NB4 (cell line): ENCODE data around the gene ERBB4.

ENCODE experiments used
- DNase-seq: peaks from one replicate; pipeline ENCODE4 v3.0.0; 2010; ENCODE audit warnings: low read depth
- H3K4me3 ChIP-seq: one replicate; pipeline ENCODE4 v1.5.1; 2011; ENCODE audit warnings: mild to moderate bottlenecking, low read depth, low read length, moderate library complexity
- CTCF ChIP-seq: IDR thresholded peaks from one replicate; pipeline ENCODE4 v1.5.1; 2012; ENCODE audit warnings: low read depth, low read length
- MAX ChIP-seq: IDR thresholded peaks from 2 replicates; pipeline ENCODE4 v1.6.1; 2011; ENCODE audit warnings: low read depth, low read length
- MYC ChIP-seq: IDR thresholded peaks from 2 replicates; pipeline ENCODE4 v1.6.1; 2011; ENCODE audit warnings: low read depth, low read length
- POLR2A ChIP-seq: IDR thresholded peaks from 2 replicates; pipeline ENCODE4 v1.6.1; 2011; ENCODE audit warnings: mild to moderate bottlenecking; ENCODE audit not compliant: insufficient read length; ENCODE audit errors: extremely low read depth

The ERBB4 gene

GRCh38 chr2:212537726-212538304, 787 bp downstream of the ERBB4 start:
- H3K4me3 ChIP-seq, result no peak overlapping the region
- TF ChIP-seq MAX (no peak), POLR2A (no peak), CTCF (no peak), MYC (no peak)
- DNase-seq, result no peak

- TF ChIP-seq CTCF (no peak), MYC (no peak), MAX (no peak), POLR2A (no peak)
- no peak for DNase-seq
- no peak overlapping the region for H3K4me3 ChIP-seq
Measured at GRCh38 chr2:212536817-212537725, 1.5 kb downstream of the ERBB4 start.

- TF ChIP-seq POLR2A, result no peak
- TF ChIP-seq CTCF, result no peak
- TF ChIP-seq MAX, result no peak
- TF ChIP-seq MYC, result no peak
- H3K4me3 ChIP-seq, result no peak overlapping the region
- DNase-seq, result no peak
Measured at GRCh38 chr2:212535996-212536816, 2.4 kb downstream of the ERBB4 start.

GRCh38 chr2:212534336-212534735, 4.3 kb downstream of the ERBB4 start:
- H3K4me3 ChIP-seq, result no peak overlapping the region
- TF ChIP-seq POLR2A, result no peak
- TF ChIP-seq CTCF, result no peak
- TF ChIP-seq MAX, result no peak
- TF ChIP-seq MYC, result no peak
- DNase-seq, result no peak

GRCh38 chr2:212532585-212532984, 6.0 kb downstream of the ERBB4 start:
- DNase-seq, result no peak
- TF ChIP-seq MAX (no peak), POLR2A (no peak), MYC (no peak), CTCF (no peak)
- no peak overlapping the region for H3K4me3 ChIP-seq
